Neuron (in vitro differentiated cells): ENCODE measurements around the gene SIK2.
A peak's percentile ranks its signal among the peaks of the same experiment; 100 is the strongest.

Source experiments
- H2AFZ ChIP-seq: one replicate; pipeline ENCODE4 v1.6.1; 2013; ENCODE audit warnings: low read depth, mild to moderate bottlenecking, inconsistent platforms, low read length, moderate library complexity
- H3K27me3 ChIP-seq: one replicate; pipeline ENCODE4 v1.6.1; 2013; ENCODE audit warnings: low read length; ENCODE audit not compliant: insufficient read depth
- H3K36me3 ChIP-seq: one replicate; pipeline ENCODE4 v1.6.1; 2013; ENCODE audit warnings: low read length; ENCODE audit not compliant: insufficient read depth
- H3K4me1 ChIP-seq: one replicate; pipeline ENCODE4 v1.6.1; 2013; ENCODE audit warnings: low read length; ENCODE audit not compliant: insufficient read depth
- H3K4me3 ChIP-seq: 2 replicates; pipeline ENCODE4 v1.5.1; 2013; ENCODE audit warnings: mild to moderate bottlenecking, low read length, moderate library complexity
- H3K9me3 ChIP-seq: one replicate; pipeline ENCODE4 v1.6.1; 2013; ENCODE audit warnings: low read length

SIK2 gene

GRCh38 chr11:111601979-111602864 is at the start of gene SIK2:
TSS of gene SIK2 (plus strand) at chr11:111602449. CDS start at chr11:111602564, 115 bp downstream.
- no peaks in the 10 kb centered on the region for H3K9me3 ChIP-seq
- peak within 1 kb of the TSS; percentile 58 for H3K4me3 ChIP-seq
- no peaks in the 10 kb centered on the region for H3K27me3 ChIP-seq
- peak within 1 kb of the TSS; percentile 83 for H2AFZ ChIP-seq
- no peaks in the 10 kb centered on the region for H3K36me3 ChIP-seq
- peaks cover 23% of the 10 kb centered on the region for H3K4me1 ChIP-seq

- peaks cover 8% of the 10 kb centered on the region for H3K27me3 ChIP-seq
- no peak overlapping the region for H3K4me3 ChIP-seq
- H2AFZ ChIP-seq: no peak overlapping the region
- peaks cover 3% of the 10 kb centered on the region for H3K9me3 ChIP-seq
- no peaks in the 10 kb centered on the region for H3K36me3 ChIP-seq
- H3K4me1 ChIP-seq: no peaks in the 10 kb centered on the region
Observed at GRCh38 chr11:111554532-111554931, 47.7 kb upstream of the SIK2 start.

- H3K4me3 ChIP-seq: no peak overlapping the region
- H3K36me3 ChIP-seq: no peaks in the 10 kb centered on the region
- no peak overlapping the region for H2AFZ ChIP-seq
- H3K27me3 ChIP-seq: peaks cover 3% of the 10 kb centered on the region
- peaks cover 3% of the 10 kb centered on the region for H3K9me3 ChIP-seq
- no peaks in the 10 kb centered on the region for H3K4me1 ChIP-seq
Observed at GRCh38 chr11:111555255-111555654, 47.0 kb upstream of the SIK2 start.

- H2AFZ ChIP-seq: no peak overlapping the region
- H3K9me3 ChIP-seq: peaks cover 3% of the 10 kb centered on the region
- H3K27me3 ChIP-seq: no peaks in the 10 kb centered on the region
- no peaks in the 10 kb centered on the region for H3K36me3 ChIP-seq
- H3K4me3 ChIP-seq: no peak overlapping the region
- no peaks in the 10 kb centered on the region for H3K4me1 ChIP-seq
Observed at GRCh38 chr11:111557425-111558111, 44.7 kb upstream of the SIK2 start.

- Histone ChIP-seq H3K4me3 (no peak overlapping the region), H3K4me1 (no peaks in the 10 kb centered on the region), H3K9me3 (peaks cover 3% of the 10 kb centered on the region)
Observed at GRCh38 chr11:111559800-111560464, 42.3 kb upstream of the SIK2 start.

GRCh38 chr11:111560800-111561199 is 41.4 kb upstream of the SIK2 start:
- Histone ChIP-seq H3K27me3 (no peaks in the 10 kb centered on the region), H3K4me1 (no peaks in the 10 kb centered on the region), H3K4me3 (no peak overlapping the region), H3K9me3 (peaks cover 3% of the 10 kb centered on the region), H2AFZ (no peak overlapping the region), H3K36me3 (no peaks in the 10 kb centered on the region)

More at GRCh38 chr11:111559800-111560464, 42.3 kb upstream of the SIK2 start:
- Histone ChIP-seq H2AFZ (no peak overlapping the region), H3K27me3 (no peaks in the 10 kb centered on the region), H3K36me3 (no peaks in the 10 kb centered on the region)

- H3K4me1 ChIP-seq: no peaks in the 10 kb centered on the region
- no peaks in the 10 kb centered on the region for H3K36me3 ChIP-seq
- H3K4me3 ChIP-seq: no peak overlapping the region
- no peaks in the 10 kb centered on the region for H3K9me3 ChIP-seq
- H3K27me3 ChIP-seq: no peaks in the 10 kb centered on the region
- no peak overlapping the region for H2AFZ ChIP-seq
Observed at GRCh38 chr11:111561306-111561705, 40.9 kb upstream of the SIK2 start.

- Histone ChIP-seq H3K27me3 (no peaks in the 10 kb centered on the region), H3K4me3 (no peak overlapping the region), H3K4me1 (no peaks in the 10 kb centered on the region), H3K36me3 (no peaks in the 10 kb centered on the region), H3K9me3 (no peaks in the 10 kb centered on the region), H2AFZ (no peak overlapping the region)
Observed at GRCh38 chr11:111561791-111562325, 40.4 kb upstream of the SIK2 start.

- Histone ChIP-seq H3K36me3 (no peaks in the 10 kb centered on the region), H3K4me3 (no peak overlapping the region)
Observed at GRCh38 chr11:111562692-111563389, 39.4 kb upstream of the SIK2 start.

GRCh38 chr11:111565114-111565720 is 37.0 kb upstream of the SIK2 start:
- Histone ChIP-seq H3K4me1 (peaks cover 9% of the 10 kb centered on the region), H3K27me3 (no peaks in the 10 kb centered on the region), H3K9me3 (no peaks in the 10 kb centered on the region), H3K4me3 (no peak overlapping the region), H3K36me3 (no peaks in the 10 kb centered on the region), H2AFZ (no peak overlapping the region)

More at GRCh38 chr11:111562692-111563389, 39.4 kb upstream of the SIK2 start:
- Histone ChIP-seq H3K27me3 (no peaks in the 10 kb centered on the region), H3K9me3 (no peaks in the 10 kb centered on the region), H2AFZ (no peak overlapping the region), H3K4me1 (no peaks in the 10 kb centered on the region)

GRCh38 chr11:111566324-111566723 is 35.9 kb upstream of the SIK2 start:
- no peak overlapping the region for H2AFZ ChIP-seq
- no peaks in the 10 kb centered on the region for H3K9me3 ChIP-seq
- no peaks in the 10 kb centered on the region for H3K27me3 ChIP-seq
- no peak overlapping the region for H3K4me3 ChIP-seq
- H3K4me1 ChIP-seq: peaks cover 9% of the 10 kb centered on the region
- no peaks in the 10 kb centered on the region for H3K36me3 ChIP-seq

- H3K4me1 ChIP-seq: peaks cover 9% of the 10 kb centered on the region
- no peak overlapping the region for H2AFZ ChIP-seq
- H3K36me3 ChIP-seq: no peaks in the 10 kb centered on the region
- no peaks in the 10 kb centered on the region for H3K27me3 ChIP-seq
- H3K4me3 ChIP-seq: no peak overlapping the region
- H3K9me3 ChIP-seq: no peaks in the 10 kb centered on the region
Observed at GRCh38 chr11:111569476-111569875, 32.8 kb upstream of the SIK2 start.
